ENCODE data around the gene EMC10.

DNA sequence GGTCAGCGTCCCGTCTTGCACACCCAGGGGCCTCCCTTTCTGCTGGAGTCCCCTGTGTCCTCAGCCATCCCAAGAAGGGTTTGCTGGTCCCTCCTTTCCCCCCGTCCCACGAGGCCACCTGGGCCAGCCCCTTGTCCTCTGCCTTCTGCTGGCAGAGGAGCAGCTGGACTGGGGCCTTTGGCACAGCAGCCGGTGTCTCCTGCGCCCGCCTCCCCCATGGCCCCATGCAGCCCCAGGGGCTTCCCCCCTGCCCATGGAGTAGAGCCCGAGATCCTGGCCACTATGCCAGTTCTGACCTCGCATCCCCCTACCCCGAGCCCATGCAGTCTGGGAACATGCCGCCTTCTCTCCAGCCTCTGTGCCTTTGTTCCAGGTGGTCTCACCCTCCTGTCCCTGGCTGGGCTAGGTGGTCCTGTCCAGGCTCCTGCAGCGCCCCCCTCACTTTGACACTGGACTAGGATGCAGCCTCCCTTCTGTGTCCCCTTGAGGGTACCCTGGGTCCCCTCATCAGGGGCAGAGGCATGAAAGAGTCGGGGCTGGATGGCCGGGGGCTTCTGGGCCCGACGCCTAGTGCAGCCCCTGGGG lies 6.1 kb downstream of the EMC10 start:
- TF ChIP-seq, protein P1, sequence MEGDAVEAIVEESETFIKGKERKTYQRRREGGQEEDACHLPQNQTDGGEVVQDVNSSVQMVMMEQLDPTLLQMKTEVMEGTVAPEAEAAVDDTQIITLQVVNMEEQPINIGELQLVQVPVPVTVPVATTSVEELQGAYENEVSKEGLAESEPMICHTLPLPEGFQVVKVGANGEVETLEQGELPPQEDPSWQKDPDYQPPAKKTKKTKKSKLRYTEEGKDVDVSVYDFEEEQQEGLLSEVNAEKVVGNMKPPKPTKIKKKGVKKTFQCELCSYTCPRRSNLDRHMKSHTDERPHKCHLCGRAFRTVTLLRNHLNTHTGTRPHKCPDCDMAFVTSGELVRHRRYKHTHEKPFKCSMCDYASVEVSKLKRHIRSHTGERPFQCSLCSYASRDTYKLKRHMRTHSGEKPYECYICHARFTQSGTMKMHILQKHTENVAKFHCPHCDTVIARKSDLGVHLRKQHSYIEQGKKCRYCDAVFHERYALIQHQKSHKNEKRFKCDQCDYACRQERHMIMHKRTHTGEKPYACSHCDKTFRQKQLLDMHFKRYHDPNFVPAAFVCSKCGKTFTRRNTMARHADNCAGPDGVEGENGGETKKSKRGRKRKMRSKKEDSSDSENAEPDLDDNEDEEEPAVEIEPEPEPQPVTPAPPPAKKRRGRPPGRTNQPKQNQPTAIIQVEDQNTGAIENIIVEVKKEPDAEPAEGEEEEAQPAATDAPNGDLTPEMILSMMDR (IDR thresholded peaks at IDR 0.05 in 2 of 3, conservative IDR thresholded peaks at IDR 0.05 in 1 of 3; ENCODE audit: control insufficient read depth in 2 of 3, extremely low read depth in 1 of 3, insufficient read depth in 1 of 3, low read depth in 3 of 3, low read length in 3 of 3): no peak
- TF ChIP-seq, protein P2, sequence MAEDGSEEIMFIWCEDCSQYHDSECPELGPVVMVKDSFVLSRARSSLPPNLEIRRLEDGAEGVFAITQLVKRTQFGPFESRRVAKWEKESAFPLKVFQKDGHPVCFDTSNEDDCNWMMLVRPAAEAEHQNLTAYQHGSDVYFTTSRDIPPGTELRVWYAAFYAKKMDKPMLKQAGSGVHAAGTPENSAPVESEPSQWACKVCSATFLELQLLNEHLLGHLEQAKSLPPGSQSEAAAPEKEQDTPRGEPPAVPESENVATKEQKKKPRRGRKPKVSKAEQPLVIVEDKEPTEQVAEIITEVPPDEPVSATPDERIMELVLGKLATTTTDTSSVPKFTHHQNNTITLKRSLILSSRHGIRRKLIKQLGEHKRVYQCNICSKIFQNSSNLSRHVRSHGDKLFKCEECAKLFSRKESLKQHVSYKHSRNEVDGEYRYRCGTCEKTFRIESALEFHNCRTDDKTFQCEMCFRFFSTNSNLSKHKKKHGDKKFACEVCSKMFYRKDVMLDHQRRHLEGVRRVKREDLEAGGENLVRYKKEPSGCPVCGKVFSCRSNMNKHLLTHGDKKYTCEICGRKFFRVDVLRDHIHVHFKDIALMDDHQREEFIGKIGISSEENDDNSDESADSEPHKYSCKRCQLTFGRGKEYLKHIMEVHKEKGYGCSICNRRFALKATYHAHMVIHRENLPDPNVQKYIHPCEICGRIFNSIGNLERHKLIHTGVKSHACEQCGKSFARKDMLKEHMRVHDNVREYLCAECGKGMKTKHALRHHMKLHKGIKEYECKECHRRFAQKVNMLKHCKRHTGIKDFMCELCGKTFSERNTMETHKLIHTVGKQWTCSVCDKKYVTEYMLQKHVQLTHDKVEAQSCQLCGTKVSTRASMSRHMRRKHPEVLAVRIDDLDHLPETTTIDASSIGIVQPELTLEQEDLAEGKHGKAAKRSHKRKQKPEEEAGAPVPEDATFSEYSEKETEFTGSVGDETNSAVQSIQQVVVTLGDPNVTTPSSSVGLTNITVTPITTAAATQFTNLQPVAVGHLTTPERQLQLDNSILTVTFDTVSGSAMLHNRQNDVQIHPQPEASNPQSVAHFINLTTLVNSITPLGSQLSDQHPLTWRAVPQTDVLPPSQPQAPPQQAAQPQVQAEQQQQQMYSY (CRISPR knock-in tag; IDR thresholded peaks at IDR 0.05): no peak
- TF ChIP-seq POLR2A (IDR thresholded peaks at IDR 0.05; ENCODE audit: low read depth, low read length) (no peak), ZNF274 (IDR thresholded peaks at IDR 0.05; ENCODE audit: insufficient read depth, insufficient read length) (no peak), NBN (IDR thresholded peaks at IDR 0.05) (no peak), YY1 (IDR thresholded peaks at IDR 0.05; ENCODE audit: low read depth, low read length) (no peak)
- TF ChIP-seq, protein P3, sequence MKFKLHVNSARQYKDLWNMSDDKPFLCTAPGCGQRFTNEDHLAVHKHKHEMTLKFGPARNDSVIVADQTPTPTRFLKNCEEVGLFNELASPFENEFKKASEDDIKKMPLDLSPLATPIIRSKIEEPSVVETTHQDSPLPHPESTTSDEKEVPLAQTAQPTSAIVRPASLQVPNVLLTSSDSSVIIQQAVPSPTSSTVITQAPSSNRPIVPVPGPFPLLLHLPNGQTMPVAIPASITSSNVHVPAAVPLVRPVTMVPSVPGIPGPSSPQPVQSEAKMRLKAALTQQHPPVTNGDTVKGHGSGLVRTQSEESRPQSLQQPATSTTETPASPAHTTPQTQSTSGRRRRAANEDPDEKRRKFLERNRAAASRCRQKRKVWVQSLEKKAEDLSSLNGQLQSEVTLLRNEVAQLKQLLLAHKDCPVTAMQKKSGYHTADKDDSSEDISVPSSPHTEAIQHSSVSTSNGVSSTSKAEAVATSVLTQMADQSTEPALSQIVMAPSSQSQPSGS (IDR thresholded peaks at IDR 0.05; ENCODE audit: low read length): no peak
